GM21360 (cell line): Measurements from ENCODE around the gene TRIO.
A peak's percentile ranks its signal among the peaks of the same experiment; 100 is the strongest.

ENCODE experiments used
- ATAC-seq: cut with Tn5 transposase; IDR thresholded peaks from one replicate; pipeline ENCODE4 v1.9.1; 2021; ENCODE audit warnings: mild to moderate bottlenecking, moderate library complexity; ENCODE audit not compliant: unreplicated experiment

The TRIO gene

DNA sequence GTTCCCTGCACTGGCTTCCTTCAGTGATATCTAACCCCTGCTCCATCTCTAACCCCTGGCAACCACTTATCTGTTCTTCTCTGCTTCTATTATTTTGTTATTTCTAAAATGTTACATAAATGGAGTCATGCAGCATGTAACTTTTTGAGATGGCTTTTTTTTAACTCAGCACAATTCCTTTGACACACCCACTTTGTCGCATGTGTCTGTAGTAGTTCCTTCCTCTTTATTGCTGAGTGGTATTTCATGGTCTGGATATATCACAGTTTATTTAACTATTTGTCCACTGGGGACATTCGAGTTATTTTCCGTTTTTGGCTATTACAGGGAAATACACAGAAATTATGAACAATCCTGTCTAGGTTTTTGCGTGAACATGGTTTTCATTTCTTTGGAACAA lies 200.2 kb downstream of the TRIO start:
- ATAC-seq, result no peak

DNA sequence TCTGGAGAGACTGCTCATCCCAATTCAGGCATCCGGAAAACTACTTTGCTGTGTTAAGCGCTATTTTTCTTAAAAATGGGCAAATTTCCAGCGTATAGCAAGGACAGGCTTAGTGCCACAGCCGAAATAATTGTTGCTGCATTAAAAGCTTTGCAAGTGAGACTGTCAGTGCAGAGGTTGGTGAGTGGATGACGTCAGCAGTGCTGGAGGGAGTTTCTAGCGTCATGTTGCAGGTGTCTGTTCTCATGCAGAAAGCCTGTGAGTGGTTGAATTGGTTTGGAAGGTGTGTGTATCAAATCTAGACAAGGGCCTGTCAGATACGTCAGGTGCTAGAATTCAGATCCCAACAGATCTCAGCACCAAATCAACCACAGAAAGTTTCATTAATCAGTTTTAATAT lies 204.4 kb downstream of the TRIO start:
- ATAC-seq, result no peak

DNA sequence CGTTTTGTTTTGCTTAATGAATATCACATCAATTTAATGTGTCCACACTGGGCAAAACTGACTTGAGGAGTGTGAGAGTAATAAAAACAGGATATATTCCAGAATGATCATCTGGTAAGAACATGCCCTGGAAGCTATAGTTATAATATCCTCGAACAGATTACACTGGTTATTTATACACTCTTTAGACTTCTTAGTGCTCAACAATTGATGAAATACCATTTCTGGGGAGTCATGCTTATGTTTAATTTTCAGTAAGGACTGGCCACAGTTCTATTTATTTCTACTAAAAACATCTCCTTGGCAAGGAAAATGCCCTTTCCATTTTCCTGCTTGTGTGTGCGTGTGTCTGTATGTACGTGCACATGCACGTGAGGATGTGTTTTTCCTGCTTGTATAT lies 205.0 kb downstream of the TRIO start:
- no peak for ATAC-seq

DNA sequence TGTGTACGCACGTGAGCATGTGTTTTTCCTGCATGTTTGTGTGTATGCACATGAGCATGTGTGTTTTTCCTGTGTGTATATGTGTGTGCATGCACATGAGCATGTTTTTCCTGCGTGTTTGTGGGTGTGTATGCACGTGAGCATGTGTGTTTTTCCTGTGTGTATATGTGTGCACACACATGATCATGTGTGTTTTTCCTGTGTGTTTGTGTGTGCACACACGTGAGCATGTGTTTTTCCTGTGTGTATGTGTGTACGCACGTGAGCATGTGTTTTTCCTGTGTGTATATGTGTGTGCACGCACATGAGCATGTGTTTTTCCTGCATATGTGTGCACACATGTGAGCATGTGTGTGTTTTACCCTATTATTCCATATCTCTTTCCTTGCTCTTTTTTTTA lies 205.9 kb downstream of the TRIO start:
- ATAC-seq, result no peak

DNA sequence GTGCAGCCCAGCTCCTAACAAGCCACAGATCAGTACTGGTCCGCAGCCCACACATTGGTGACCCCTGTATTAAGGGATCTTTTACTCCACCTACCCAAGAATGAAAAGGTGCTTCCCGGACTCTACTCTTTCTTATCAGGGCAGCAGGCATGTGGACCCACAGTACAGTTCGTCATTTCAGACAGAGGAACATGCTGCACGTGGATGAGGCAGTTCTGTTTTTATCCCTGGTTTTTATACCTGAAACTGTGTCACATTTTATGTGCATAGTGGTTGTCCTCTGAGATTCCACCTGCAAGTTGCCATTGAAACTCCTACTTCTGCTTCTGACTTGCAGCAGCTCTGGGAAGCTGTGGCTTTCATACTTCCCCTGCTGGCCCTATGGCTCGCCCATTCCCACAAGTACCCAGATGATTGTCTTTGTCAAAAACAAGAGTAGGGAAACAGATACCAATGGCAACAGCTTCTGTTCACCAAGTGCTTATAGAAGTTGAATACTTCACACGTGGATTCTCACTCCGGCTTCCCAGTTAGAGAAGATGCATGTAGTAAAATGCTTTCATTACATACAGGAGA lies 208.0 kb downstream of the TRIO start:
- ATAC-seq, result no peak

DNA sequence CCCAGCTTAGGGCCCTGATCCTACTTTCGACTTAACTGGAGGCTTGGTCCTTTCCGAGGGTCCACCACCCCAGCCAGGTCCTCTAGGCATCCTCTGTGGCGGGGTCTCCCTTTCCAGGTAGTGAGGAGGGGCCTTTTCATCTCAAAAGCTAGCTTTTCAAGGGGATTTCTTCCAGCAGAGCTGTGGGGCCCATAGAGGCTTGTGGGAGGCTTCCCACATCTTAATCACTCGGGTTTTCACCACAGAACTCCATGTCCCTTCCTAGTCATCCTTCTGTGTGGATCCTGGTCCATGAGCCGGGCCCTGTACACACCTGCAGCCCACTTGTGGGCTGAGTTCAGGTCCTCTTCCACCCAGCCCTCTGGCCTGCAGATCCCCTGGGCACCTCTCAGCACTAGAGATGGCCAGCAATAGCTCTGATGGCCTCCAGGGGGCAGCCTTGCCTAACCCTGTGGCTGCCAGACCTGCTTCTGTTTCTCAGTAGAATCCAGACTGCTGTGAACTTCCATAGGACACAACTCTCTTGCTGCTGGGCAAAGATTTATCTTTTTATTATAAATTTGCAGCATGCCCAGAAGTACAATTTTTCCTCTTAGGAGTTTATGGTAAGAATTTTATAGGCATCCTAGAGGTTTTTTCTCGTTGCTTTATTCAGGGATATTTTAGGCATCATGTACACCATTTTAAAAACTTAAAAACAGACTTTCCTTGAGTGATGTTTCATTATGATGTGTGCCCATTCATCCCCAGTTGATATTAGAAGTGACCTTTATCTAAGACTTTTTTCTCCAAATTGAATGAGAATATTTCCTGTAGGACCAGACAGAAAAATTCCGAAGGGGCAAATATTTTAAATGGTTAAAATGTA lies 208.9 kb downstream of the TRIO start:
- peak; percentile 87 for ATAC-seq

DNA sequence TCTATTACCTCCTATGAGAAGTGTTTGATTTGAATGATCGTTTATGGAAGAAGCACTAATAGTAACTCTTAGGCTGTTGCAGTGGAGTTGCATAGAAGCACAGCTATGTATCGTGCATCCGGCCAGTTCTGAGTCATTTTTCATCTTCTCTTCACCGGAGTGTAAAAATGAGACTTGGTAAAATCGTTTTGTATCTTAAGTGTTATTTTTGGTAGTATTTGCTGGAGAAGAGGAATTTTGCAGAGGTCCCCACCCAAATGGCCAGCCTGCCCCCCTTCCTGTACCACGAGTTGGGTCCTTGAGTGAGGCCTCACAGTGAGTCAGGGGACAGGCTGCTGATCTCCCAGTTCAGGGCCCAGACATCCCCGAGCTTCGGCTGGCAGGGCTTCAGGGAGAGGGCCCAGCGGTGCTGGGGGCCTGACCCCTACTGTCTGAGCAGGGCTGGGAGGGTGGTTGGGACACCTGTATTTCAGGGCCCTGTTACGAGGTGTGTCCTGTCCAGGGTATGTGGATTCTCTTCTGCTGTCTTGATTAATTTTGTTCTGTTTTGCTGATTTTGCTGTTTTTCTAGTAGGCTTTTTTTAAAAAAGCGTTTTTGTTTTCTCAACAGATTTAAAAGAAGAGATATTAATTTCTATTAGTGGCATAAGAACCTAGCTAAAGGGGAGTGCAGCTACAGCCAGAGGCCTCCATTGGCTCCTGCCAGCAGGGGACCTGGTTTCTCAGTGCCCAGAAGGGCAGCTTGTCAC lies 210.8 kb downstream of the TRIO start:
- no peak for ATAC-seq

DNA sequence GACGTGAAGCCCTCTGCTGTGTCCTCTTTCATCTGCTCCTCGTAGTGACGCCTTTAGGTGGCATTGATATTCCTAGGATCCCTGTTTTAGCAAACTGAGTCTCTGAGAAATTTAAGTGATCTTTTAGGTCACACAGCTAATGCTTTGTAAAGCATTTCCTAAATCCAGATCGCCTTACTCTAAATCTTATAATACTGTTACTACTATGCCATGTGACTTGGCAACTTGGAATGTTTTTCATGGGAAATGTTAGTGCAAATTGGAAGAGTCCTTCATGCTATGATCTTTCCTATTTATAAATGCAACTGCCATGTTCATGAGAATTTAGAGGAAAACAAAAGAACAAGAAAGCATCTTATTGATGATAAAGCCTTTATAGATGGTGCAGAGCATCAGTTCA lies 212.2 kb downstream of the TRIO start:
- ATAC-seq, result no peak

DNA sequence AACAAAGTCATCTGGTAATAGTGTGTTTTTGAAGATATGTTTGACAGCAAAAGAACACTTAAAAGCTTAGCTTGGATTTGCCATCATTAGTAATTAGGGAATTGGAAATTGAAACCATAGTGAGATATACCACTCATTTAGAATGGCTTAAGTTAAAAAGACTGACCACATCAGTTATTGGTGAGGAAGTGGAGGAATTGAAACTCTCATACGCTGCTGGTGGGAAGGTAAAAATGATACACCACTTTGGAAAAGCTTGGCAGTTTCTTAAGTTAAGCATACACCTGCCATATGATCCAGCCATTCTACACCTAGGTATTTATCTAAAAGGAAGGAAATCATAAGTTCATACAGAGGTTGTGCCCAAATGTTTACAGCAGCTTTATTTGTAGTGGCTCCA lies 213.2 kb downstream of the TRIO start:
- no peak for ATAC-seq

DNA sequence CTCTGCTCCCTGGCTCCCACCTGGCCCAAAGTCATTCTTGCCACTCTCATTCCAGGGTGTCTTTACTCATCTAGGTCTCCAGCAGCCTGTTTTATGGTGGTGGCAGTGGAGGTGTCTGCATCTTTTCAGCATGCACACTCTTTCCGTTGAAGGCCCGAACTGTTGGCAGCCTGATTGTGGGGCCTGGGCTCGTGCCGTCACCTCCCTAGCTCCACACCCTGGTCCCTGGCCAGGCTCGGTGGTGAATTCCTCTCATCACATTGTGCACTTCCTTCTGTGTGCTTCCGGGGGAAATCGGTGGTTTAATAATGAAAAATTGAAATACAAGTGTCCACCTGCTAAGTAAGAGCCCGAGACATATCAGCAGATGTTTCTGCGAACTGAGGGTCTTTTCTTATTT lies 214.3 kb downstream of the TRIO start:
- no peak for ATAC-seq

DNA sequence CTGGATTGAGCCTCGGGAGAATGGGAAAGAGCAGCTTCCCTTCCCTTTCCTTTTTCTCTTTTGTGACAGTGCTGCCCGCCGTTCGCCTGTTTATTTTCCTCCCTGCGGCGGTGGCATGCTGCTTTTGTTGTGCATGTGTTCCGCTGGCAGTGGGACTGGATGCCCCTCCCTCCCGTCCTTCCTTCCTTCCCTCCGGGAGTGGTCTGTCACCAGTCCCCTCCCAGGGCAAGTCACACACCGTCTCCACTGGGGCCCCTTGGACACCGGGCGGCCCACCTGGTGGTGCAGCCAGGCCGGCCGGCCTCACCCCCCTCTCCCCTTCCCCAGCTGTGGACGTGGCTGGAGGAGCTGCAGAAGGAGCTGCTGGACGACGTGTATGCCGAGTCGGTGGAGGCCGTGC lies 214.7 kb downstream of the TRIO start:
- ATAC-seq, result no peak

DNA sequence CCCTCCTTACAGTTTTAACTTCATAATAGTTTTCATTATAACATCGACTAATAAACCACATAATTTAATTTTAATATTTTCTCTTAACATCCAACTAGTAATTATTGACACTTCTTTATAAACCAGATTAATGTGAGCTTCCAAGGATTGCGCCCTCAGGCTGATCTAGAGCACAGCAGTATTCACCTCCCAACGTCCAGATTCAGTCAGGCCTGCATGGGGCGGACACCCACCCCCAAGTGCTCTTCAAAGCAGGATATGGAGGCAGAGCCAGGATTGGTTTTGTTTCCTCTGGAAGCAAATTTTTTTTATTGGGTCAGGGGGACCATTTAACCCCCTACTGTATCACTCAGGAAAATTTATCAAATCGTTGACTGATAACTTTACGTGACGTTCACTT lies 215.4 kb downstream of the TRIO start:
- ATAC-seq, result no peak

DNA sequence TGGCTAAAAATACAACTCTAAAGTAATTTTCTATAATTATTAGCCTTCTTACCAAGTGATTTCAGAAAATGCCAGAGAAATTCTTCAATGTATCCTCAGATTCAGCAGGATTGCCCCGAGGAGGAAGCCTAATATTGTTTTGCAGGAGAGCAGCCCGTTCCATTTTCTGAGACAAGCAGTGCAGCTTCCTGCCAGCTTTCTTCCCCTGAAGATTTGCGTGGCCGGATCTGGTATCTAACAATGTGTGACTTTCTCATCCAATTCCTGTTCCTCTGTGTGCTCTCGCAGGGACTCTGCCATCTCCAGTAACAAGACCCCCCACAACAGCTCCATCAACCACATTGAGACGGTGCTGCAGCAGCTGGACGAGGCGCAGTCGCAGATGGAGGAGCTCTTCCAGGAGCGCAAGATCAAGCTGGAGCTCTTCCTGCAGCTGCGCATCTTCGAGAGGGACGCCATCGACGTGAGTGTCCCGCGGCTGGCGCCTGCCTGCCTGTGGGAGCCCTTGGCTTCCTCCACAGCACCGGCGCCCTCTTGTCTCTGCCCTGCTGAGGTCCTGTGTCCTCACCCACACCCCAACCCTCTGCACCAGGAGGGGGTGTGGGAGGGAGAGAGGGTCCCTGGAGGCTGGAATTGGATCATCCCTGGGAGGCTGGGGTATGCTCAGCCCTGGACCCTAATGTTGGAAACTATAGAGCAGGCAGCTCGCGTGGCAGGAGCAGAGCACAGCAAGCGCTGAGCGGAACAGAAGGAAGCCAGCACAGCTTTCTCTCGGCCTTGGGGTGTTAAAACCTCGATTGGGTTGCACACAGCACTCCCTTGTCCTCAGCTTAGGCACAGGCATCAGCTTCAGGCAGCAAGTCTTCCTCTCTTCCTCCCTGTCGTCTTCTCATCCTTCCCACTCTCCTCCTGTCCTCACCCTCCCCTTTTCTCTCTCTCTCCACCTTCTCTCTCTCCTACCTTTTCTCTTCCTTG lies 216.2 kb downstream of the TRIO start:
- ATAC-seq, result no peak

DNA sequence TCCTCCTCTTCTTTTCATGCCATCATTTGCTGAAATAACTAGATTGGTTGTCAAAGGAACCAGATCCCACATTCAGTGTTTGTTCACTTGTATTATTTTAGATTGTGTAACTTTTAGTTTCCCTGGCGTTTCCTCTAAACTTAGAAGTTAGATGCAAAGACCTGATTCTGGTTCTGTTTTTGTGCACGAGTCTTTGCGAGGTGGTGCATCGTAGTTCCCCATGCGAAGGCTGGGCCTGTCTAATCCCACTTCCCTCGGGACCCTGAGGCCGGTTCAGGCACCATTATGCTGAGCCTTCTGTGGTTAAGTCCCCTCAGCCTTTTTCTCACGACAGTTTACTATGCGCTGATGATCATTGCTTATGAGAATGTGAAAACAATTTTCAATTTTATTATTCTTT lies 219.3 kb downstream of the TRIO start:
- ATAC-seq, result no peak

DNA sequence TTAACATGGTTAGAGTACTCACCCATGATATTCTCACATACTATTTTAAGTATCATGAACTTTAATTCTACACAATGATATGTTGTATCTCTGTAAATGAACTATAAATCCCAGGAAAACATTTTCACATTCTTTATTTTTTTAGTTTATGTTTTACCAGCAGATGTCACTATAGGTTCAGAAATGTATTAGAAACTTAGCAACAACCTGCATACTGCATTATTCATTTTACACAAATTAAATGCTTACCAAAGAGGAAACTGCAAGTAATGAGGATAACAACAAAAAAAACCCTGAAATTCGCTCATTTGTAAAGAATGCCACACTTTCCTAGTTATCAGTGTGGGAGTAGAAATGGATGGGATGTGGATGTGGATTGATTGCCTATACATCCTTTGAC lies 221.0 kb downstream of the TRIO start:
- no peak for ATAC-seq

DNA sequence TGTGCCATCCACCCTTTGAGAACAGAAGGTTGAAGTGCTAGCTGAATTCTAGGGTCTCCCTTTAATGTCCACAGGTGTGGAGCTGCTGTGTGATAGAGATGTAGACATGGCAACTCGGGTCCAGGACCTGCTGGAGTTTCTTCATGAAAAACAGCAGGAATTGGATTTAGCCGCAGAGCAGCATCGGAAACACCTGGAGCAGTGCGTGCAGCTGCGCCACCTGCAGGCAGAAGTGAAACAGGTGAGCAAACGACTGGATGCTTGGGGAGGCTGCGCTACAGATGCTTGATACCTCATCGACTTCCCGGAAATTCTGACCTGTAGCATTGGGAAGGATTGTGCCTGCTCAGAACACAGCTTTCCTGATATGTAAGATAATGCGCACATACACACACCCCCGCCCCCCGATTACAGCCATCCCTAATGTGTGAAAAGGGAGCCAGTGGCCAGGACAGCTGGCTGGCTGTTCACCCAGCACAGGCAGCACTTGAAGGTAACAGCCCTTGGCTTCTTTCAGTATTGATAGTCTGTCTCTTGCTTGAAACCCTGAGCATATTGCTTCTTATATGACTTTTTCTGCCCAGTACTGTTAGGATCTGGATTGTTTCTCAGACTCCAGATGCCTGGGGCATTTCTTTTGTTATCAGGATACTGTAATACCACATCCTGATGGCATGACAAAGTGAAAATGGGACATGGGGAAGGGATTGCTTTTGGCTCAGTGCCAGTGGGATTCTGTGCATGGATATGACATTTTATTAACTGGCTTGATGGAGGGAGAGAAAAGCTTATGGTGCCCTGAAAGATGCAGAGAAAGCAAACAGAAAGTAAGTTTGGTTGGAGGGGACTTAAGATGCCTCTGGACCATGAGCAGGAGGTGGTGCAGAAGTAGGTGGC lies 221.7 kb downstream of the TRIO start:
- no peak for ATAC-seq

DNA sequence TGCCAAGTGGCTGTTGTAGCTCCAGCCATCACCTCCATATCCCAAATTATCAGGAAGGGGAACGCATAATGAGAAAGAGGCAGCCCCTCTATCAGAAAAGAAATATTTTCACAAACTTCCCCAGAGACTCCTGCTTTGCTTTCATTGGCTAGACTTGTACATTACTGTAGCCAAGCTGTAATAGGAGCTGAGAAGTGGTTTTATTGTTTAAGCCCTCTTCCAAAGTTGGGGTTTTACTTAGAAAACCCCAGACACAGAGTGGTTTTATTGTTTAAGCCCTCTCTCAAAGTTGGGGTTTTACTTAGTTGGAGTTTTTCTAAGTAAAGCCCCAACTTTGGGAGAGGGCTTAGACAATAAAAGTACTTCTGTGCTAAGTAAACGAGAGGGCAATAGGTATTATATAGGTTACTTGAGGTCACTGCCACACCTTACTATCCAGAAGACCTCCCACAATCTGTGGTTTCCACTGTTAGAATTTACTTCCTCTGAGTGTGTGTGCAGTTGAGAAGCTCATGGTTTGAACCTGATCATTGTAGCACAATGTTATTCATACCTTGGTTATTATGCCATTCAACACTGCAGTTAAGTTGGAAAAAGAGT lies 222.8 kb downstream of the TRIO start:
- no peak for ATAC-seq

DNA sequence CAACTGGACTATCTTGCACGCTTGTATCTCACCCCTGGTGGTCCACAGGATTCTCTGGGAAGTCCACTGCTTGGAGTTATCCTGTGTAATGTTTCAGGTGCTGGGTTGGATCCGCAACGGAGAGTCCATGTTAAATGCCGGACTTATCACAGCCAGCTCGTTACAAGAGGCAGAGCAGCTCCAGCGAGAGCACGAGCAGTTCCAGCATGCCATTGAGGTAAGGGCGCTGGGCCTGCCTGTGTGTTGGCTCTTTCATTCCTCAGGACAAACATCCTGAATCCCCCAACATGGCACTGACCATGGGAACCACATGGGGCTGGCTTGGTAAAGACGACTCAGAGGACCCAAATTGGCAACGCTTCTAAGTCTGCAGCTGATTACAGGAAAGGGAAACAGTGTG lies 223.6 kb downstream of the TRIO start:
- no peak for ATAC-seq

DNA sequence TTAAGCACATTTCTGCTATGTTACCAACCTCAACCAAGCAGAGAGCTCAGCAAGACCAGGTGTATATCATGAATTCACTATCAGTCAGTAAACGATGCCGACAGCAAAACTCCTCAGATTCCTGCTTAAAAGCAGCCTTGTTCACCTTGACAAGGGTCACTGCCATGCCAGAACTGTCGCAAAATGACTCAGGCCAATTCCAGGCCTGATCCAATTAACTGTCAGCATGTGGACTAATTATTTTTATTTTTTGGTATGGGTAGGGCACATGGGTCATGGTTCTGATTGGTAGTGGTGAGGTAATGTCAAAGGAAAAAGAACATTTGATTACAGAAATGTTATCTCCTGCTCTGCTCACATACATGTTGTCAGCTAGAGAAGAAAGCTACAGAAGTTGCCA lies 224.2 kb downstream of the TRIO start:
- ATAC-seq, result no peak
